Neural cell (in vitro differentiated cells): ENCODE data around the gene ANKRD33B. TPM values are rescaled to one million over a fixed set of nuclear protein-coding genes. Genes with fewer than 3 reads are reported as not detected.

Source experiments
- H2AFZ ChIP-seq: fragments of 200-600, 300-800 bp; sonication (generic), shearing (Covaris generic); 2 replicates; pipeline ENCODE4 v1.6.0; 2014; ENCODE audit warnings: low read depth, mild to moderate bottlenecking, antibody characterized with exemption, low read length, moderate library complexity
- H3F3A ChIP-seq: fragments of 200-600 bp; shearing (Covaris generic); 2 replicates; pipeline ENCODE4 v1.6.1; 2016; ENCODE audit warnings: mild to moderate bottlenecking, moderate library complexity, mixed read lengths, antibody characterized with exemption, low read length; ENCODE audit not compliant: insufficient read depth, poor library complexity, severe bottlenecking
- H3K27ac ChIP-seq: fragments of 200-600, 300-800 bp; sonication (generic), shearing (Covaris generic); 2 replicates; pipeline ENCODE4 v1.5.1; 2014; ENCODE audit warnings: mild to moderate bottlenecking, low read length, moderate library complexity
- H3K27me3 ChIP-seq: fragments of 300-800, 200-600 bp; sonication (generic), shearing (Covaris generic); 2 replicates; pipeline ENCODE4 v1.6.0; 2014; ENCODE audit warnings: mild to moderate bottlenecking, low read depth, low read length, moderate library complexity; ENCODE audit not compliant: insufficient read depth
- H3K36me3 ChIP-seq: fragments of 300-800, 200-600 bp; sonication (generic), shearing (Covaris generic); 2 replicates; pipeline ENCODE4 v1.5.1; 2014; ENCODE audit warnings: mild to moderate bottlenecking, antibody characterized with exemption, low read length, moderate library complexity; ENCODE audit not compliant: insufficient read depth
- H3K4me2 ChIP-seq: fragments of 300-800, 200-600 bp; sonication (generic), shearing (Covaris generic); 2 replicates; pipeline ENCODE4 v1.6.0; 2014; ENCODE audit warnings: mild to moderate bottlenecking, low read length
- H3K4me3 ChIP-seq: fragments of 300-800, 200-600 bp; sonication (generic), shearing (Covaris generic); 2 replicates; pipeline ENCODE4 v1.5.1; 2014; ENCODE audit warnings: mild to moderate bottlenecking, low read length, moderate library complexity
- H3K79me2 ChIP-seq: fragments of 200-600 bp; shearing (Covaris generic); replicated peaks from 2 replicates; pipeline ENCODE4 v1.6.0; 2014; ENCODE audit warnings: mild to moderate bottlenecking, low read length, moderate library complexity; ENCODE audit not compliant: insufficient read depth
- H3K9ac ChIP-seq: fragments of 300-800, 200-600 bp; sonication (generic), shearing (Covaris generic); 2 replicates; pipeline ENCODE4 v1.6.1; 2016; ENCODE audit warnings: mild to moderate bottlenecking, low read length, mixed read lengths
- H3K9me2 ChIP-seq: fragments of 200-600 bp; shearing (Covaris generic); 2 replicates; pipeline ENCODE4 v1.6.1; 2016; ENCODE audit warnings: mild to moderate bottlenecking, low read length, mixed read lengths; ENCODE audit not compliant: insufficient read depth
- H3K9me3 ChIP-seq: fragments of 200-600, 300-800 bp; sonication (generic), shearing (Covaris generic); 2 replicates; pipeline ENCODE4 v1.6.1; 2016; ENCODE audit warnings: mild to moderate bottlenecking, mixed run types, low read length, moderate library complexity, mixed read lengths
- H4K20me1 ChIP-seq: fragments of 200-600 bp; shearing (Covaris generic); 2 replicates; pipeline ENCODE4 v1.6.1; 2016; ENCODE audit warnings: mild to moderate bottlenecking, mixed run types; ENCODE audit not compliant: insufficient read depth
- CTCF ChIP-seq: fragments of 450-650 bp; IDR thresholded peaks from 2 replicates; pipeline ENCODE4 v1.5.1; 2014; ENCODE audit warnings: antibody characterized with exemption, mild to moderate bottlenecking, moderate library complexity; ENCODE audit not compliant: poor library complexity, severe bottlenecking
- EP300 ChIP-seq: fragments of 450-650 bp; conservative IDR thresholded peaks from 2 replicates; pipeline ENCODE4 v1.6.1; 2014; ENCODE audit warnings: antibody characterized with exemption, mild to moderate bottlenecking, moderate library complexity; ENCODE audit not compliant: poor library complexity, severe bottlenecking
- EZH2 ChIP-seq: fragments of 200-600, 300-800 bp; shearing (Covaris generic), sonication (generic); IDR thresholded peaks from 2 replicates; pipeline ENCODE4 v1.6.1; 2014; ENCODE audit warnings: antibody characterized with exemption, low read length, borderline replicate concordance, mild to moderate bottlenecking; ENCODE audit not compliant: insufficient read depth, poor library complexity, severe bottlenecking
- POLR2AphosphoS5 ChIP-seq: IDR thresholded peaks from 2 replicates; pipeline ENCODE4 v1.6.1; 2012
- RAD21 ChIP-seq: fragments of 450-650 bp; conservative IDR thresholded peaks from 2 replicates; pipeline ENCODE4 v1.6.1; 2014; ENCODE audit warnings: antibody characterized with exemption, mild to moderate bottlenecking, moderate library complexity
- REST ChIP-seq: IDR thresholded peaks from 2 replicates; pipeline ENCODE4 v1.6.1; 2012; ENCODE audit warnings: borderline replicate concordance
- SMC3 ChIP-seq: fragments of 450-650 bp; conservative IDR thresholded peaks from 2 replicates; pipeline ENCODE4 v1.6.1; 2014; ENCODE audit warnings: antibody characterized with exemption, mild to moderate bottlenecking, moderate library complexity; ENCODE audit not compliant: poor library complexity
- TAF1 ChIP-seq: IDR thresholded peaks from 2 replicates; pipeline ENCODE4 v1.6.1; 2012; ENCODE audit warnings: low read depth
- polyA plus RNA-seq: library from polyadenylated mRNA; depleted of rRNA; stranded (reverse); fragments of >200 nt; gene quantifications from 2 replicates; pipeline ENCODE4 v1.2.3, GENCODE V29; 2014

The ANKRD33B gene
- polyA plus RNA-seq, 1 donor from 2014 or later: not detected

GRCh38 chr5:10590226-10590999, 26.5 kb downstream of the ANKRD33B start:
- H3K9ac ChIP-seq: no peak overlapping the region
- no peaks in the 10 kb centered on the region for H3K9me2 ChIP-seq
- H3K4me3 ChIP-seq: no peak overlapping the region
- no peaks in the 10 kb centered on the region for H4K20me1 ChIP-seq
- H3F3A ChIP-seq: no peaks in the 10 kb centered on the region
- H3K79me2 ChIP-seq: no peaks in the 10 kb centered on the region
- no peak overlapping the region for H3K4me2 ChIP-seq
- H3K27me3 ChIP-seq: no peaks in the 10 kb centered on the region
- H3K36me3 ChIP-seq: no peaks in the 10 kb centered on the region
- H2AFZ ChIP-seq: no peak overlapping the region
- no peaks in the 10 kb centered on the region for H3K9me3 ChIP-seq
- TF ChIP-seq TAF1 (no peak), RAD21 (no peak), EZH2 (no peak), CTCF (no peak), REST (no peak), SMC3 (no peak), EP300 (no peak)
- no peak overlapping the region for H3K27ac ChIP-seq

- H3K4me2 ChIP-seq: no peak overlapping the region
- no peak overlapping the region for H3K27ac ChIP-seq
- H3K36me3 ChIP-seq: no peaks in the 10 kb centered on the region
- H3K4me3 ChIP-seq: no peak overlapping the region
- H3K9me3 ChIP-seq: no peaks in the 10 kb centered on the region
- no peaks in the 10 kb centered on the region for H3F3A ChIP-seq
- no peaks in the 10 kb centered on the region for H3K79me2 ChIP-seq
- no peak overlapping the region for H2AFZ ChIP-seq
- no peaks in the 10 kb centered on the region for H4K20me1 ChIP-seq
- H3K27me3 ChIP-seq: no peaks in the 10 kb centered on the region
- H3K9me2 ChIP-seq: no peaks in the 10 kb centered on the region
- no peak overlapping the region for H3K9ac ChIP-seq
- TF ChIP-seq REST (no peak), EP300 (no peak), POLR2AphosphoS5 (no peak), SMC3 (no peak)
These were observed 27.3 kb downstream of the ANKRD33B start for GRCh38 chr5:10591159-10591558.
